IMR-90 (cell line): ENCODE measurements around the gene DNAJB5. TPM values are rescaled to one million over a fixed set of nuclear protein-coding genes. Genes with fewer than 3 reads are reported as not detected.
A peak's percentile ranks its signal among the peaks of the same experiment; 100 is the strongest.

Experiments used
- ATAC-seq: fragments of 200-7000 bp; cut with Tn5 transposase; 2 replicates; pipeline ENCODE4 v1.9.1; 2020; ENCODE audit warnings: low read depth, mild to moderate bottlenecking, moderate library complexity
- BruUV-seq: library from RNA; stranded (reverse); fragments of 400-500 nt; replicated peaks from 2 replicates; lab custom pipeline; 2021; lab: Mats Ljungman, UMichigan
- CTCF ChIA-PET: fragments of 300-600 bp; formaldehyde crosslinking; extraction: SDS; loops from one replicate; lab custom pipeline; 2021; ENCODE audit warnings: antibody characterized with exemption; lab: Yijun Ruan, JAX
- POLR2A ChIA-PET: fragments of 300-600 bp; sonication (Branson Sonifier 250); formaldehyde crosslinking; loops from one replicate; lab custom pipeline; 2022; ENCODE audit warnings: antibody characterized with exemption; ENCODE audit not compliant: unreplicated experiment; lab: Charles Lee
- DNase-seq: peaks from one replicate; pipeline ENCODE4 v3.0.0; 2013
- H2AFZ ChIP-seq: replicated peaks from 2 replicates; pipeline ENCODE3; 2013; ENCODE audit warnings: low read length, mild to moderate bottlenecking; ENCODE audit not compliant: poor library complexity
- H2AK5ac ChIP-seq: 2 replicates; pipeline ENCODE4 v1.6.1; 2013; ENCODE audit warnings: low read depth, low read length, inconsistent platforms
- H2AK9ac ChIP-seq: replicated peaks from 2 replicates; pipeline ENCODE3; 2013; ENCODE audit warnings: mild to moderate bottlenecking, low read depth, low read length, moderate library complexity; ENCODE audit not compliant: poor library complexity
- H2BK120ac ChIP-seq: 2 replicates; pipeline ENCODE4 v1.6.1; 2013; ENCODE audit warnings: low read depth, low read length, inconsistent platforms
- H2BK15ac ChIP-seq: 3 replicates; pipeline ENCODE4 v1.6.1; 2013; ENCODE audit warnings: low read depth, low read length, inconsistent platforms
- H2BK20ac ChIP-seq: 2 replicates; pipeline ENCODE4 v1.6.1; 2013; ENCODE audit warnings: low read depth, mild to moderate bottlenecking, inconsistent platforms, low read length, moderate library complexity
- H2BK5ac ChIP-seq: 2 replicates; pipeline ENCODE4 v1.6.1; 2013; ENCODE audit warnings: mild to moderate bottlenecking, low read depth, low read length, inconsistent platforms; ENCODE audit not compliant: poor library complexity, severe bottlenecking
- H3K14ac ChIP-seq: replicated peaks from 2 replicates; pipeline ENCODE4 v1.6.1; 2013; ENCODE audit warnings: low read depth, low read length, inconsistent platforms
- H3K18ac ChIP-seq: 2 replicates; pipeline ENCODE4 v1.6.1; 2013; ENCODE audit warnings: low read depth, low read length, control low read depth
- H3K23ac ChIP-seq: 2 replicates; pipeline ENCODE4 v1.6.1; 2013; ENCODE audit warnings: low read depth, low read length, inconsistent platforms
- H3K27ac ChIP-seq: 2 replicates; pipeline ENCODE4 v1.5.1; 2013; ENCODE audit warnings: mild to moderate bottlenecking, control low read depth, low read length; ENCODE audit not compliant: insufficient read depth
- H3K27me3 ChIP-seq: 2 replicates; pipeline ENCODE4 v1.6.1; 2013; ENCODE audit warnings: low read length; ENCODE audit not compliant: control insufficient read depth, insufficient read depth
- H3K36me3 ChIP-seq: 2 replicates; pipeline ENCODE4 v1.6.1; 2013; ENCODE audit warnings: low read length, mixed read lengths; ENCODE audit not compliant: control insufficient read depth, insufficient read depth
- H3K4ac ChIP-seq: 2 replicates; pipeline ENCODE4 v1.6.1; 2013; ENCODE audit warnings: low read depth, low read length, inconsistent platforms
- H3K4me1 ChIP-seq: 2 replicates; pipeline ENCODE4 v1.6.1; 2013; ENCODE audit warnings: low read length, mixed read lengths; ENCODE audit not compliant: control insufficient read depth, insufficient read depth
- H3K4me2 ChIP-seq: 2 replicates; pipeline ENCODE4 v1.6.1; 2013; ENCODE audit warnings: low read depth, mild to moderate bottlenecking, control low read depth, low read length, moderate library complexity
- H3K4me3 ChIP-seq: 2 replicates; pipeline ENCODE4 v1.5.1; 2013; ENCODE audit warnings: low read depth, mild to moderate bottlenecking, control low read depth, low read length, moderate library complexity; ENCODE audit not compliant: insufficient read depth
- H3K56ac ChIP-seq: 2 replicates; pipeline ENCODE4 v1.6.1; 2013; ENCODE audit warnings: low read length, inconsistent platforms; ENCODE audit not compliant: insufficient read depth; ENCODE audit errors: extremely low read depth
- H3K79me1 ChIP-seq, 2 experiments: 2 replicates each; pipeline ENCODE4 v1.6.1; 2013; ENCODE audit warnings: low read length in 2 of 2, inconsistent platforms in 1 of 2, low read depth in 1 of 2
- H3K9ac ChIP-seq: 2 replicates; pipeline ENCODE4 v1.6.1; 2013; ENCODE audit warnings: low read depth, low read length, control low read depth
- H3K9me1 ChIP-seq: 2 replicates; pipeline ENCODE4 v1.6.1; 2013; ENCODE audit warnings: low read length, inconsistent platforms; ENCODE audit not compliant: insufficient read depth
- H3K9me3 ChIP-seq: 2 replicates; pipeline ENCODE4 v1.6.1; 2013; ENCODE audit warnings: low read length; ENCODE audit not compliant: control insufficient read depth, insufficient read depth
- H4K20me1 ChIP-seq: 2 replicates; pipeline ENCODE4 v1.6.1; 2013; ENCODE audit warnings: low read length, inconsistent platforms; ENCODE audit not compliant: insufficient read depth
- H4K5ac ChIP-seq: 2 replicates; pipeline ENCODE4 v1.6.1; 2013; ENCODE audit warnings: mild to moderate bottlenecking, low read depth, low read length, control low read depth
- H4K8ac ChIP-seq, 2 experiments: 2 replicates each; pipeline ENCODE4 v1.6.1; 2013; ENCODE audit warnings: low read depth in 2 of 2, low read length in 2 of 2, control low read depth in 1 of 2, inconsistent platforms in 1 of 2
- H4K91ac ChIP-seq: 2 replicates; pipeline ENCODE4 v1.6.1; 2013; ENCODE audit warnings: low read depth, low read length, inconsistent platforms; ENCODE audit not compliant: insufficient read depth
- CTCF ChIP-seq: conservative IDR thresholded peaks from 2 replicates; pipeline ENCODE4 v1.5.1; 2012; ENCODE audit warnings: mild to moderate bottlenecking, low read depth, low read length, improper control_type of control experiment
- MAZ ChIP-seq: IDR thresholded peaks from 2 replicates; pipeline ENCODE4 v1.6.1; 2012; ENCODE audit warnings: low read depth, mild to moderate bottlenecking, low read length, improper control_type of control experiment, moderate library complexity, borderline replicate concordance
- NFE2L2 ChIP-seq: fragments of 150-350 bp; IDR thresholded peaks from 2 replicates; pipeline ENCODE4 v1.6.1; 2016; ENCODE audit warnings: low read depth, mild to moderate bottlenecking, low read length
- POLR2A ChIP-seq: IDR thresholded peaks from 2 replicates; pipeline ENCODE4 v1.6.1; 2012; ENCODE audit warnings: mild to moderate bottlenecking, low read depth, low read length
- WGBS, 2 experiments: methylation state at CpG; one replicate each; pipeline versions ENCODE4 v1.1.5 to v1.1.7; 2013; ENCODE audit warnings: missing lambda C conversion rate in 2 of 2; ENCODE audit not compliant: insufficient read length in 1 of 2; ENCODE audit errors: extremely low coverage in 2 of 2; 5-methylcytosine and 5-hydroxymethylcytosine counted together
- dilution Hi-C: fragments of 300-500 bp; cut with HindIII; formaldehyde crosslinking; loops from one replicate; pipeline ENCODE4 v1.14.3; 2018; ENCODE audit warnings: low sequenced_read_pairs; ENCODE audit not compliant: unreplicated experiment
- in situ Hi-C: fragments of 300-500 bp; cut with MboI; formaldehyde crosslinking; loops from 3 replicates; pipeline ENCODE4 v1.14.3; 2019; ENCODE audit warnings: low sequenced_read_pairs, inconsistent platforms, mixed read lengths
- intact Hi-C: fragments of 100-400 bp; cut with micrococcal nuclease; formaldehyde crosslinking; loops from 2 replicates; pipeline ENCODE4 v1.10.0; 2022
- polyA plus RNA-seq, 3 experiments: library from polyadenylated mRNA; depleted of rRNA; stranded (reverse); fragments of >200 nt; gene quantifications; 2 replicates each; pipeline ENCODE4 v1.2.3, GENCODE V29; 2012; ENCODE audit warnings: low replicate concordance in 1 of 3
- total RNA-seq: library from RNA; depleted of rRNA; stranded (reverse); fragments of >200 nt; gene quantifications from 2 replicates; pipeline ENCODE4 v1.2.3, GENCODE V29; 2012
- TF ChIP-seq, protein P1 (sequence below): fragments of 150-350 bp; IDR thresholded peaks from 2 replicates; pipeline ENCODE4 v1.6.1; 2016; ENCODE audit warnings: low read depth, mild to moderate bottlenecking, low read length, moderate library complexity, borderline replicate concordance

DNAJB5 gene
- total and polyA plus RNA-seq, 2 of the 4 experiments (the other 2 are of a cell fraction) = 11.4 to 14.9 TPM

- BruUV-seq = no TSS peak
- Histone ChIP-seq H3K14ac (peak overlapping the region; percentile 83; the same call in 1 of the 2 replicates), H2BK20ac (peak overlapping the region; percentile 38), H2BK120ac (peak overlapping the region; percentile 44), H3K18ac (no peak overlapping the region), H4K91ac (peak overlapping the region; percentile 32; the same call in 1 of the 2 replicates), H2AFZ (peak overlapping the region; percentile 94), H3K4me3 (peak overlapping the region; percentile 20), H3K27me3 (no peaks in the 10 kb centered on the region), H2AK5ac (peak overlapping the region; percentile 38; the same call in 1 of the 2 replicates), H2AK9ac (peak overlapping the region; percentile 65), H4K20me1 (no peaks in the 10 kb centered on the region), H3K4me2 (peak overlapping the region; percentile 48), H3K27ac (peak overlapping the region; percentile 15; the same call in 1 of the 2 replicates), H3K23ac (peak overlapping the region; percentile 88), H3K9me1 (0 out of 2 replicates have a peak, but pooled peaks cover 5% of the 10 kb centered on the region), H3K9me3 (no peaks in the 10 kb centered on the region), H3K9ac (peak overlapping the region; percentile 49), H2BK15ac (peak overlapping the region; percentile 13; the same call in 1 of the 3 replicates), H3K36me3 (no peaks in the 10 kb centered on the region; the same call in 1 of the 2 replicates), H3K56ac (0 out of 2 replicates have a peak overlapping the region, but pooled peaks have one; percentile 32), H3K79me1 (no peaks in the 10 kb centered on the region), H3K4me1 (peaks cover 4% of the 10 kb centered on the region), H2BK5ac (no peak overlapping the region), H3K4ac (peak overlapping the region; percentile 47), H4K5ac (peak overlapping the region; percentile 49), H4K8ac (peak overlapping the region; percentile 53 to 85)
- TF ChIP-seq, protein P1, sequence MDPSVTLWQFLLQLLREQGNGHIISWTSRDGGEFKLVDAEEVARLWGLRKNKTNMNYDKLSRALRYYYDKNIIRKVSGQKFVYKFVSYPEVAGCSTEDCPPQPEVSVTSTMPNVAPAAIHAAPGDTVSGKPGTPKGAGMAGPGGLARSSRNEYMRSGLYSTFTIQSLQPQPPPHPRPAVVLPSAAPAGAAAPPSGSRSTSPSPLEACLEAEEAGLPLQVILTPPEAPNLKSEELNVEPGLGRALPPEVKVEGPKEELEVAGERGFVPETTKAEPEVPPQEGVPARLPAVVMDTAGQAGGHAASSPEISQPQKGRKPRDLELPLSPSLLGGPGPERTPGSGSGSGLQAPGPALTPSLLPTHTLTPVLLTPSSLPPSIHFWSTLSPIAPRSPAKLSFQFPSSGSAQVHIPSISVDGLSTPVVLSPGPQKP = no peak
- TF ChIP-seq NFE2L2 (no peak), POLR2A (no peak), MAZ (no peak), CTCF (no peak)
- ATAC-seq = peak; percentile 80
- ChIA-PET POLR2A (no interaction called here), CTCF (no interaction called here)
- in situ Hi-C loops (no loop called here), intact Hi-C loops (no loop called here), dilution Hi-C loops (no loop called here)
- DNase-seq = peak; percentile 38
- WGBS, 2 experiments = 43% methylated on average over 27 of the region's 48 CpGs; no CpG with 5 or more reads in 1 of the 2 experiments
Measured at GRCh38 chr9:35035851-35036701, 46.5 kb downstream of the DNAJB5 start.
